Astrocyte (in vitro differentiated cells and primary cell): Measurements from ENCODE around the gene ZNF324B. TPM values are rescaled to one million over a fixed set of nuclear protein-coding genes. Genes with fewer than 3 reads are reported as not detected.

Experiments
- DNase-seq: peaks from one replicate; pipeline ENCODE4 v3.0.0-alpha.2; 2010; ENCODE audit warnings: low read depth
- FAIRE-seq: peaks from 2 replicates; lab custom pipeline; 2011; peaks lifted over from hg19 to GRCh38; lab: Jason Lieb, UNC
- H2AFZ ChIP-seq: 2 replicates; pipeline ENCODE4 v1.6.0; 2012; ENCODE audit warnings: low read depth, low read length, inconsistent platforms
- H3K27ac ChIP-seq: 2 replicates; pipeline ENCODE4 v1.5.1; 2011; ENCODE audit warnings: low read depth, low read length, inconsistent platforms
- H3K27me3 ChIP-seq: 2 replicates; pipeline ENCODE4 v1.6.0; 2011; ENCODE audit warnings: low read length, inconsistent platforms; ENCODE audit not compliant: insufficient read depth
- H3K36me3 ChIP-seq: 2 replicates; pipeline ENCODE4 v1.5.1; 2011; ENCODE audit warnings: low read length, inconsistent platforms; ENCODE audit not compliant: insufficient read depth
- H3K4me1 ChIP-seq: 2 replicates; pipeline ENCODE4 v1.5.1; 2011; ENCODE audit warnings: low read length, inconsistent platforms; ENCODE audit not compliant: insufficient read depth
- H3K4me2 ChIP-seq: 2 replicates; pipeline ENCODE4 v1.6.0; 2012; ENCODE audit warnings: low read length, inconsistent platforms
- H3K4me3 ChIP-seq: 2 replicates; pipeline ENCODE4 v1.5.1; 2011; ENCODE audit warnings: low read depth, mild to moderate bottlenecking, low read length, inconsistent platforms; ENCODE audit not compliant: insufficient read depth
- H3K79me2 ChIP-seq: 2 replicates; pipeline ENCODE4 v1.6.0; 2012; ENCODE audit warnings: mild to moderate bottlenecking, low read length, inconsistent platforms; ENCODE audit not compliant: insufficient read depth
- H3K9ac ChIP-seq: 2 replicates; pipeline ENCODE4 v1.6.0; 2012; ENCODE audit warnings: mild to moderate bottlenecking, low read length, inconsistent platforms
- H3K9me3 ChIP-seq: 2 replicates; pipeline ENCODE4 v1.5.1; 2012; ENCODE audit warnings: low read depth, mild to moderate bottlenecking, low read length, inconsistent platforms; ENCODE audit not compliant: insufficient read depth
- H4K20me1 ChIP-seq: 2 replicates; pipeline ENCODE4 v1.6.0; 2012; ENCODE audit warnings: low read length, inconsistent platforms; ENCODE audit not compliant: insufficient read depth
- H3K27ac Mint-ChIP-seq: one replicate; pipeline ENCODE4 v1.8.0; 2021; ENCODE audit warnings: mild to moderate bottlenecking, mixed read lengths; ENCODE audit not compliant: unreplicated experiment
- H3K27me3 Mint-ChIP-seq: one replicate; pipeline ENCODE4 v1.8.0; 2021; ENCODE audit warnings: low read depth, mixed read lengths; ENCODE audit not compliant: unreplicated experiment
- H3K36me3 Mint-ChIP-seq: one replicate; pipeline ENCODE4 v1.8.0; 2021; ENCODE audit warnings: low read depth, mixed read lengths; ENCODE audit not compliant: unreplicated experiment
- H3K4me1 Mint-ChIP-seq: one replicate; pipeline ENCODE4 v1.8.0; 2021; ENCODE audit warnings: low read depth, mixed read lengths; ENCODE audit not compliant: unreplicated experiment
- H3K4me3 Mint-ChIP-seq: one replicate; pipeline ENCODE4 v1.8.0; 2021; ENCODE audit warnings: mild to moderate bottlenecking, moderate library complexity, mixed read lengths; ENCODE audit not compliant: unreplicated experiment
- H3K9me3 Mint-ChIP-seq: one replicate; pipeline ENCODE4 v1.8.0; 2021; ENCODE audit warnings: mild to moderate bottlenecking, mixed read lengths; ENCODE audit not compliant: unreplicated experiment
- EZH2 ChIP-seq: IDR thresholded peaks from 2 replicates; pipeline ENCODE4 v1.6.1; 2012; ENCODE audit warnings: mild to moderate bottlenecking, low read length, inconsistent platforms; ENCODE audit not compliant: insufficient read depth
- total RNA-seq: library from RNA; stranded (reverse); gene quantifications from 2 replicates; pipeline ENCODE4 v1.2.1, GENCODE V29; 2021
- TF ChIP-seq, protein P1 (sequence below): IDR thresholded peaks from 2 replicates; pipeline ENCODE4 v1.5.1; 2011; ENCODE audit warnings: low read depth, mild to moderate bottlenecking, inconsistent platforms, low read length, moderate library complexity; ENCODE audit not compliant: insufficient read depth

ZNF324B gene
- total RNA-seq, 1 donor from 2014 or later, result 4.9 TPM

DNA sequence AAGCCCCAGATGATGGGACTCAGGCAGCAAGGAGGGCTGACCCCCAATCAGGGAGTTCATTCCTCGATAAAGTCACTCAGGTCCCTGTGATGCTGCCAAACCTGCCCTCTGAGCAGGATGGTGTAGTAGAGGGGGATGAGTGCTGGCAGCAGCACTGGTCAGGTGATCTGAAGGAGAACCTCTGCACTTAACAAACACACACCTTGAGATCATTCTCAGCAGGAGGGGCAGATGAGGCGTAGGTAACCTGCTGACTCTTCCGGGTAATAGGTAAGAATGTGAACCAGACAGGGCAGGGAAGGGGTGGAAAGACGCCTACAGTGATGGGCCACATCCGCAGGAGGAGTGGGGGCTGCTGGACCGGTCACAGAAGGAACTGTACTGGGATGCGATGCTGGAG is 27.9 kb downstream of the ZNF324B start:
- Histone ChIP-seq H3K4me1 (peaks cover 21% of the 10 kb centered on the region), H4K20me1 (peaks cover 2% of the 10 kb centered on the region), H3K36me3 (no peaks in the 10 kb centered on the region), H3K9me3 (no peaks in the 10 kb centered on the region), H3K79me2 (no peaks in the 10 kb centered on the region), H3K9ac (no peak overlapping the region), H2AFZ (no peak overlapping the region), H3K4me3 (no peak overlapping the region), H3K27ac (no peak overlapping the region), H3K4me2 (no peak overlapping the region), H3K27me3 (no peaks in the 10 kb centered on the region)
- Mint-ChIP-seq H3K4me3 (no peak overlapping the region), H3K36me3 (peaks cover 12% of the 10 kb centered on the region), H3K27ac (peak overlapping the region; percentile 69), H3K9me3 (no peaks in the 10 kb centered on the region), H3K27me3 (no peaks in the 10 kb centered on the region), H3K4me1 (peaks cover 17% of the 10 kb centered on the region)
- TF ChIP-seq, protein P1, sequence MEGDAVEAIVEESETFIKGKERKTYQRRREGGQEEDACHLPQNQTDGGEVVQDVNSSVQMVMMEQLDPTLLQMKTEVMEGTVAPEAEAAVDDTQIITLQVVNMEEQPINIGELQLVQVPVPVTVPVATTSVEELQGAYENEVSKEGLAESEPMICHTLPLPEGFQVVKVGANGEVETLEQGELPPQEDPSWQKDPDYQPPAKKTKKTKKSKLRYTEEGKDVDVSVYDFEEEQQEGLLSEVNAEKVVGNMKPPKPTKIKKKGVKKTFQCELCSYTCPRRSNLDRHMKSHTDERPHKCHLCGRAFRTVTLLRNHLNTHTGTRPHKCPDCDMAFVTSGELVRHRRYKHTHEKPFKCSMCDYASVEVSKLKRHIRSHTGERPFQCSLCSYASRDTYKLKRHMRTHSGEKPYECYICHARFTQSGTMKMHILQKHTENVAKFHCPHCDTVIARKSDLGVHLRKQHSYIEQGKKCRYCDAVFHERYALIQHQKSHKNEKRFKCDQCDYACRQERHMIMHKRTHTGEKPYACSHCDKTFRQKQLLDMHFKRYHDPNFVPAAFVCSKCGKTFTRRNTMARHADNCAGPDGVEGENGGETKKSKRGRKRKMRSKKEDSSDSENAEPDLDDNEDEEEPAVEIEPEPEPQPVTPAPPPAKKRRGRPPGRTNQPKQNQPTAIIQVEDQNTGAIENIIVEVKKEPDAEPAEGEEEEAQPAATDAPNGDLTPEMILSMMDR, result no peak
- TF ChIP-seq EZH2, result no peak
- FAIRE-seq (no peak), DNase-seq (no peak)

DNA sequence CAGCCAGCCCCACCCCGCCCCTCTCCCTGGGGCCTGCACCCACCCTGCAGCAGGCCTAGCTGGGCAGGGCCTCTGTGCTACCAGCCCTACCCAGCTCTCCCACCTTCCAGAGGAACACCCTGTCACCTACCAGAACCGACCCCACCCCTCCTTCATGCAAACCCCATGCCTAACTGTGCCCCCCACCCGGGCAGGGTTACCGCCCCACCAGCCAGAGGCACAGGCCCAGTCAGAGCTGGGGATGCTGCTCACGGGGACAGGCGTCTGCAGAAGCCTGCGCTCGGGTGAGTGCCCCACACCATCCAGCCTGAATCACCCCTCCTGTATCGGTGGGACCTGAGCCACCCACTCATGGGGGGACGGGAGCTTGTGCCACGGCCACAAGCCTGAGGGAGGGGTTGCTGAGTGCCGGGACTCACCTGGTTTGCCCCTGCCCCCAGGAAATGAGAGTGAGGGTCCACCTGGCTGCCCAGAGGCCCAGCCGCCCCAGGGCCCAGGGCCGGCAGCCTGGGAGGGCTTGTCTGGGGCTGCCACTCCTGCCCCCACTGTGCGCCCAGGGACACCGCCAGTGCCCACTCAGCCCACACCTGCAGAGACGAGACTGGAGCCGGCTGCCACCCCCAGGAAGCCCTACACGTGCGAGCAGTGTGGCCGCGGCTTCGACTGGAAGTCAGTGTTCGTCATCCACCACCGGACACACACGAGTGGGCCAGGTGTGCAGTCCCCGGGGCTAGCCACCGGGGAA is 28.5 kb downstream of the ZNF324B start:
- Mint-ChIP-seq H3K9me3 (no peaks in the 10 kb centered on the region), H3K36me3 (peaks cover 9% of the 10 kb centered on the region), H3K27me3 (no peaks in the 10 kb centered on the region), H3K27ac (no peak overlapping the region), H3K4me1 (peaks cover 11% of the 10 kb centered on the region), H3K4me3 (no peak overlapping the region)
- FAIRE-seq (no peak), DNase-seq (no peak)
- no peaks in the 10 kb centered on the region for H3K27me3 ChIP-seq
- H3K27ac ChIP-seq, result no peak overlapping the region
- H3K9me3 ChIP-seq, result no peaks in the 10 kb centered on the region
- H3K36me3 ChIP-seq, result no peaks in the 10 kb centered on the region
- no peaks in the 10 kb centered on the region for H3K79me2 ChIP-seq
- H3K4me1 ChIP-seq, result peaks cover 15% of the 10 kb centered on the region
- TF ChIP-seq, protein P1, result no peak
- TF ChIP-seq EZH2, result no peak
- no peaks in the 10 kb centered on the region for H4K20me1 ChIP-seq
- no peak overlapping the region for H3K9ac ChIP-seq
- H3K4me2 ChIP-seq, result no peak overlapping the region
- no peak overlapping the region for H3K4me3 ChIP-seq
- H2AFZ ChIP-seq, result no peak overlapping the region

DNA sequence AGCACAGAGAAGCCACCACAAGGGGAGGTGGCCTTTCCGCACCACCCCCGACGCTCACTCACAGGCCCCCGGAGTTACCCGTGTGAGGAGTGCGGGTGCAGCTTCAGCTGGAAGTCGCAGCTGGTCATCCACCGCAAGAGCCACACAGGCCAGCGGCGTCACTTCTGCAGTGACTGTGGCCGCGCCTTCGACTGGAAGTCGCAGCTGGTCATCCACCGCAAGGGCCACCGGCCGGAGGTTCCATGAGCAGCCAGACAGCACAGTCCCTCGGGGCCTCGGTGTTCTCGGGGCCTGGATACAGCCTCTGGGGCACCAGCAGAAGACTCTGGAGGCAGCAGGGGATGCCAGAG is 29.0 kb downstream of the ZNF324B start:
- no peak overlapping the region for H3K27ac ChIP-seq
- peaks cover 5% of the 10 kb centered on the region for H3K4me1 Mint-ChIP-seq
- no peak overlapping the region for H3K4me3 Mint-ChIP-seq
- no peak for TF ChIP-seq EZH2
- TF ChIP-seq, protein P1, result no peak
- H3K27me3 Mint-ChIP-seq, result no peaks in the 10 kb centered on the region
- H2AFZ ChIP-seq, result no peak overlapping the region
- peaks cover 9% of the 10 kb centered on the region for H3K36me3 Mint-ChIP-seq
- FAIRE-seq, result no peak
- no peak overlapping the region for H3K4me2 ChIP-seq
- no peak for DNase-seq
- H4K20me1 ChIP-seq, result no peaks in the 10 kb centered on the region
- no peak overlapping the region for H3K9ac ChIP-seq
- no peak overlapping the region for H3K4me3 ChIP-seq
- no peaks in the 10 kb centered on the region for H3K9me3 ChIP-seq
- H3K27ac Mint-ChIP-seq, result no peak overlapping the region
- H3K4me1 ChIP-seq, result peaks cover 9% of the 10 kb centered on the region
- H3K79me2 ChIP-seq, result no peaks in the 10 kb centered on the region
- no peaks in the 10 kb centered on the region for H3K36me3 ChIP-seq
- no peaks in the 10 kb centered on the region for H3K27me3 ChIP-seq
- H3K9me3 Mint-ChIP-seq, result no peaks in the 10 kb centered on the region
